Lower leg skin (tissue), 3 donors: Measurements from ENCODE around the gene PLEKHG3.

Experiments
- CTCF ChIP-seq, 3 donors: fragments of 450-650 bp; IDR thresholded peaks; one replicate each; pipeline ENCODE4 v1.5.1; 2016; ENCODE audit warnings: antibody characterized with exemption in 3 of 3, mild to moderate bottlenecking in 3 of 3, moderate library complexity in 2 of 3
- POLR2A ChIP-seq, 2 donors: fragments of 450-650 bp; IDR thresholded peaks; one replicate each; pipeline ENCODE4 v1.6.1; 2016 to 2017; ENCODE audit warnings: antibody characterized with exemption in 2 of 2, mild to moderate bottlenecking in 1 of 2, moderate library complexity in 1 of 2

GRCh38 chr14:64723691-64724577 is 19.7 kb downstream of the PLEKHG3 start:
- TF ChIP-seq CTCF (IDR thresholded peaks at IDR 0.05), result no peak
- TF ChIP-seq POLR2A (IDR thresholded peaks at IDR 0.05), result no peak
